Ishikawa (cell line): ENCODE data around the gene ETV6.

Experiments used
- CEBPB ChIP-seq: IDR thresholded peaks from 2 replicates; pipeline ENCODE4 v1.6.1; 2012
- CREB1 ChIP-seq: IDR thresholded peaks from 2 replicates; pipeline ENCODE4 v1.6.1; 2012; ENCODE audit warnings: low read depth
- EGR1 ChIP-seq: IDR thresholded peaks from 2 replicates; pipeline ENCODE4 v1.6.1; 2012
- EP300 ChIP-seq: IDR thresholded peaks from 2 replicates; pipeline ENCODE4 v1.6.1; 2012; ENCODE audit warnings: borderline replicate concordance
- FOXM1 ChIP-seq: IDR thresholded peaks from 2 replicates; pipeline ENCODE4 v1.6.1; 2012; ENCODE audit warnings: low read depth, borderline replicate concordance
- NFIC ChIP-seq: IDR thresholded peaks from 2 replicates; pipeline ENCODE4 v1.6.1; 2012
- RAD21 ChIP-seq: IDR thresholded peaks from 2 replicates; pipeline ENCODE4 v1.6.1; 2012; ENCODE audit warnings: low read depth
- REST ChIP-seq: IDR thresholded peaks from 2 replicates; pipeline ENCODE4 v1.6.1; 2012; ENCODE audit warnings: low read depth, mild to moderate bottlenecking
- TAF1 ChIP-seq: IDR thresholded peaks from 2 replicates; pipeline ENCODE4 v1.6.1; 2012; ENCODE audit warnings: low read depth, mild to moderate bottlenecking
- TCF12 ChIP-seq: IDR thresholded peaks from 2 replicates; pipeline ENCODE4 v1.6.1; 2012; ENCODE audit warnings: low read depth
- TEAD4 ChIP-seq: IDR thresholded peaks from 2 replicates; pipeline ENCODE4 v1.6.1; 2012
- USF1 ChIP-seq: IDR thresholded peaks from 2 replicates; pipeline ENCODE4 v1.6.1; 2012
- YY1 ChIP-seq: IDR thresholded peaks from 2 replicates; pipeline ENCODE4 v1.6.1; 2012; ENCODE audit warnings: low read depth
- ZBTB7A ChIP-seq: IDR thresholded peaks from 2 replicates; pipeline ENCODE4 v1.6.1; 2012; ENCODE audit warnings: low read depth
- TF ChIP-seq, protein P1 (sequence below): IDR thresholded peaks from 2 replicates; pipeline ENCODE4 v1.6.1; 2012

ETV6 gene

GRCh38 chr12:11891754-11892386 lies 242.4 kb downstream of the ETV6 start:
- TF ChIP-seq CREB1 = no peak
- TF ChIP-seq TAF1 = no peak
- peak; percentile 24; the same call in 1 of the 2 replicates for TF ChIP-seq RAD21
- no peak for TF ChIP-seq EP300
- no peak for TF ChIP-seq ZBTB7A
- no peak for TF ChIP-seq FOXM1
- no peak for TF ChIP-seq CEBPB
- no peak for TF ChIP-seq EGR1
- TF ChIP-seq, protein P1, sequence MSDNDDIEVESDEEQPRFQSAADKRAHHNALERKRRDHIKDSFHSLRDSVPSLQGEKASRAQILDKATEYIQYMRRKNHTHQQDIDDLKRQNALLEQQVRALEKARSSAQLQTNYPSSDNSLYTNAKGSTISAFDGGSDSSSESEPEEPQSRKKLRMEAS = no peak

- TF ChIP-seq RAD21 (no peak), TEAD4 (no peak), EP300 (no peak), NFIC (no peak), ZBTB7A (no peak), EGR1 (no peak), TAF1 (no peak), FOXM1 (no peak), TCF12 (no peak), YY1 (no peak), REST (no peak), CREB1 (no peak), CEBPB (no peak), USF1 (no peak)
- TF ChIP-seq, protein P1 = no peak
Observed at GRCh38 chr12:11893998-11894397, 244.5 kb downstream of the ETV6 start.

GRCh38 chr12:11894890-11895289 lies 245.4 kb downstream of the ETV6 start:
- TF ChIP-seq CEBPB (no peak), TCF12 (no peak), USF1 (no peak), TAF1 (no peak), RAD21 (no peak), EP300 (no peak)

DNA sequence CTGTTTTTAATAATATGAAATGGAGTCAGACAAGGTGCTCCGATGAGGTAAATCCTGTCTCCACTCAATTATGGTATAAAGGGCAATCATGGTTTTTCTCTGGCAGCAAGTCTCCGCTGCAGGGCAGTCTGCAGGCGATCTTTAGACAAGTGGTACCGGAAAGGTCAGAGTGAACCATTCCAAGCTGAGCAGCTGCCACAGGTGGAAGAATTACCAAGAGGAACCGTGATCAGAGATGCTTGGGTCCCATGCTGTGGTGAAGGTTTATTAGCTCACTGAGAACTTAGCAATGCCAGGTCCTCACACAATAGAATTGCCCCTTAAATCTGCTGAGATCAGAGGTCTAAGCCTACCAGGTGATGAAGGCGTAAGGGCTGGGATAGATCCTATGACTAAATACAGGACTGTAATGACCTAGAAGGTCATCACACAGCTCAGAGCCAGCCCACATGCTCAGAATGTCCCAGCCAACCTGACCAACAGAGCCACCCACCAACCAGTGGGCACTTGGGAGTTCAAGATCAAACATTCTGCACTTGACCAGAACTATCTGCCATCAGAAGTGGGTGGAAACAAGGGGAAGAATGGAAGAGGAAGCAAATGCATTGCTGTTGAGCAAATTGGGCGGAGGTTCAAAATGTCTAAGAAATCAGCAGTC lies 246.1 kb downstream of the ETV6 start:
- TF ChIP-seq CREB1 = no peak
- no peak for TF ChIP-seq CEBPB
- TF ChIP-seq TAF1 = no peak
- no peak for TF ChIP-seq ZBTB7A

DNA sequence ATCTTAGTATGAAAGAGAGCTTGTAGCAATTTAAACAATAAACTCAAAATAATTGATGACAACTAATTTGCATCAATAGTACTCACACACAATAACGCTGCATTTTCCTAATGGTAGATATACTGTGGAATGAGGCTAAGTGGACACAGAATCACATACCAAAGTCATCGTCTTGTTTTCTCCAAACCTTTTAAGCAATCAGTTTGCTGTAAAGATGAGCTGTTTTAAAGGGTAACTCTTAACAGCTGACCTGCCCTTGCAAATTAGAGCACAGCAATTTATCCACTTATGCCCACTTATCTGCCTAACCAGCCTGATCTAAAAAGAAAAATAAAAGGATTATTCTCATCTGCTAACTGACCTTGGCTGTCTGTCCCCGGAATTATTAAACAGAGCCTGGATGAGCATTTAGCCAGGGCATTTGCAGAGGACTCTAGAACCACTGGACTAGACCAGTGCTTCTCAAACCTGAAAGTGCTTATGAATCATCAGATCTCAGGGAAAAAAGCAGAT lies 247.0 kb downstream of the ETV6 start:
- TF ChIP-seq EP300 = no peak
- no peak for TF ChIP-seq REST
- TF ChIP-seq ZBTB7A = no peak
- no peak for TF ChIP-seq RAD21
- no peak for TF ChIP-seq TAF1
- no peak for TF ChIP-seq NFIC
- TF ChIP-seq, protein P1 = no peak
